ENCODE measurements around the gene GXYLT1.
"Not testable (repeated sequence)": the region's sequence is repeated elsewhere in the genome, so short reads cannot be mapped to it uniquely, and the experiment has no call there.

GXYLT1 gene

DNA sequence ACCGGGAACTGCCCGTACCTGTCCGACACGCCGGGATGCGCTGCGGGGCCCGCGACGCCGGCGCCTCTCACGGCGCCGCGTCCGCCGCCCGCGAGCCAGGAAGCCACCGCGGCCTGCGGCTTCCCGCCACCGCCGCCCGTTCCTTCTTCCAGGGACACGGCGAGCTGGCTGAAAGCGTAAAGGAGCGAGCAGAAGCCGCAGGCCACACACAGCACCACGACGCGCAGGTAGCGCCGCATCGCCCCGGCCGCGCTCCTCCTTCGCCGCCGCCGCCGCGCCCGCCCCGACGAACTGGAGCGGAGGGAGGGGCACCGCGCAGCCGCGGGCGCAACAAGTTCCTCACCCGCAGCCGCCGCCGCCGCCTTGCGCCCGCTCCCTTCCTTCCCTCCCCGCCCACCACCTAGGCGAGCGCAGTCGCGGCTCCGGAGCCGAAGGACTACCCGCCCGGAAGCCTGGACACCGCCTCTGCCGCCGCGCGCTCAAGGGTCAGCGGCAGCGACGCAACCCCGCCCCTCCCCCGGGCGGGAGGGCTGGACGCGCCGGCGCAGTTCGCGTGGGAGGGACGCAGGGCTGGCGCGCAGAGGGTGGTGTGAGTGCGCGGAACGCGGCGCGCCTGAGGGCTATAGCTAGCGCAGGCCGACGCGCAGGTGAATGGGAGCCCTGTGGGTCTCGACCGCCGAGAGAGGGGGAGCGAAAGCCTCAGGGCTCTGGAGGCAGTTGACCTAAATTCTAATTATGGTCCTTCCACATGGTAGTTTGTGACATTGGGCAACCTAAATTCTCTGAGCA lies at the start of gene GXYLT1:
TSS of gene GXYLT1 (minus strand) at position 467 of the 789 bp plus-strand sequence. CDS start at position 239, 228 bp downstream.
- DNase-seq = peak; percentile 93

GRCh38 chr12:42192686-42193085 lies 48.0 kb upstream of the GXYLT1 start:
- DNase-seq = peak; percentile 25

- no peak for DNase-seq
These were observed 47.6 kb upstream of the GXYLT1 start for GRCh38 chr12:42192258-42192657.

DNA sequence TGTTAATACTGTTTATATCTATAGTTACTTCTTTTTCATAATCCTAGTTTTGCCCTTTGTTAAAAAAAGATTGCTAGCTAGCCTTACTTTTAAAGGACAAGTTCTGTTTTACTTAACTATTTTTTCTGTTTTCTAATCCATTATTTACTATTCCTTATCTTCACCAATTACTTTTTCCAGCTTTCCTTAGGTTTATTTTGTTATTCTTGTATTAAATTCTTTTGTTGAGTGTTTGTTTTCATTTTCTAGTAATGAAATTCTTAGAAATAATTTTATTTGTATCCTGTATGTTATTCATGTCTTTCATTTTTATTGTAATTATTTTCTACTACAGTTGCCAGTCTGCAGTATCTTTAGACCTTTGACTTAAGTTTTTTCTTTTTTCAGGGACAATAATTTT lies 45.7 kb upstream of the GXYLT1 start:
- DNase-seq = no peak

DNA sequence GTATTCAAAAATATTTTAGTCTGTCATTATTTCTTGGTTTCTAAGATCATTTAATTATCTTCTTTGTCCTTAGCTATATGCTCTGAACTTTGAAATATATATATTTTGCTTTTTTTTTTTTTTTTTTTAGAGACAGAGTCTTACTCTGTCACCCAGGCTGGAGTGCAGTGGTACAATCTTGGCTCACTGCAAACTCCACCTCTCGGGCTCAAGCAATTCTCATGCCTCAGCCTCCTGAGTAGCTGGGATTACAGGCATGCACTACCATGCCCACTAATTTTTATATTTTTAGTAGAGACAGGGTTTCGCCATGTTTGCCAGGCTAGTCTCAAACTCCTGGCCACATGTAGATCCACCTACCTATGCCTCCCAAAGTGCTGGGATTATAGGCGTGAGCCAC lies 43.6 kb upstream of the GXYLT1 start:
- DNase-seq = not testable (repeated sequence)

GRCh38 chr12:42187799-42188198 lies 43.1 kb upstream of the GXYLT1 start:
- DNase-seq = no peak

- DNase-seq = no peak
These were observed 42.1 kb upstream of the GXYLT1 start for GRCh38 chr12:42186793-42187192.

- no peak for DNase-seq
These were observed 37.7 kb upstream of the GXYLT1 start for GRCh38 chr12:42182394-42182793.

GRCh38 chr12:42180990-42181596 lies 36.4 kb upstream of the GXYLT1 start:
- peak; percentile 77 for DNase-seq

GRCh38 chr12:42178101-42178500 lies 33.4 kb upstream of the GXYLT1 start:
- DNase-seq = no peak

GRCh38 chr12:42174978-42175377 lies 30.3 kb upstream of the GXYLT1 start:
- no peak for DNase-seq

- DNase-seq = no peak
These were observed 29.4 kb upstream of the GXYLT1 start for GRCh38 chr12:42173961-42174521.

DNA sequence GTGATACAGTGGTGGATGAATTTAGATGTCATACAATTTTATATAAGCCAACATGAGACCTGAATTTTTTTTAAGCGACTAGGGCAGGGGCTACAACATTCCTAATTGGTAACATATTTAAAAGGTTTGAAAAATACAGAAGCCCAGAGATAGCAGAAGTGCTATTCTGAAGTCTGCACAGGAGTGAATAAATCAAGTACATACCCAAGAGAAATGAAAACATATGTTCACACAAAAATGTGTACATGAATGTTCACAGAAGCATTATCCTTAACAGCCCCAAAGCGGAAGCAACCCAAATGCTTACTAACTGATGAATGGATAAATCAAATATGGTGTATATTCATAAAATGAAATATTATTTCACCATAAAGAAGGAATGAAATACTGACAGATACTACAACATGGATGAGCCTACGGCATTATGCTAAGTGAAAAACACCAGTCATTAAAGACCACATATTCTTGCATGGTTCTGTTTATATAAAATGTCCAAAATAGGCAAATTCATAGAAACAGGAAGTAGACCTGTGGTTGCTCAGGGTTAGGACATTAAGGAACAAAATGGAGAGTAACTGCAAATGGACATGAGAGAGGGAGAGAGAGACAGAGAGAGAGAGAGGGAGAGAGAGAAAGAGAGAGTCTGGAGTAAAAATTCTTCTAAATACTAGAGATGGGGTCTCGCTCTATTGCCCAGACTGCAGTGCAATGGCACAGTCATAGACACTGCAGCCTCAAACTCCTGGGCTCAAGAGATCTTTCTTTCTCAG lies 28.0 kb upstream of the GXYLT1 start:
- DNase-seq = peak; percentile 57

GRCh38 chr12:42167711-42168110 lies 23.0 kb upstream of the GXYLT1 start:
- DNase-seq = no peak

GRCh38 chr12:42166501-42166900 lies 21.8 kb upstream of the GXYLT1 start:
- DNase-seq = no peak

- DNase-seq = no peak
These were observed 19.2 kb upstream of the GXYLT1 start for GRCh38 chr12:42163913-42164312.

DNA sequence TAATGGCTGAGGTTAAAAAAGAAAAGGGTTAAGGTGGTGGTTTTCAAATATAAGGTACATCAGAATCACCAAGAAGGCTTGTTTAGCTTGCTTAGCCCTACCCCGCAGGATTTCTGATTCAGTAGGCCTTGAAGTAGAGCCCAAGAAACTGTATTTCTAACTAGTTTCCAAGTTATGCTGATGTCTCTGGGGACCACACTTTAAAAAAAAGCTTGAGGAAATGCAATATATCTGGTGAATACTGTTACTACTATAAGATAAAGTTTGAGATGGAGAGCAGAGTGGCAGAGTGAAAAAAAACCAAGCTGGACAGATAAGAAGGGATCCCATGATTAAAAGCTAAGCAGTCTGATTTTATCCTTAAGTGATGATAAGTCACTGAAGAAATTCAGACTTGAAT lies 18.3 kb upstream of the GXYLT1 start:
- no peak for DNase-seq

DNA sequence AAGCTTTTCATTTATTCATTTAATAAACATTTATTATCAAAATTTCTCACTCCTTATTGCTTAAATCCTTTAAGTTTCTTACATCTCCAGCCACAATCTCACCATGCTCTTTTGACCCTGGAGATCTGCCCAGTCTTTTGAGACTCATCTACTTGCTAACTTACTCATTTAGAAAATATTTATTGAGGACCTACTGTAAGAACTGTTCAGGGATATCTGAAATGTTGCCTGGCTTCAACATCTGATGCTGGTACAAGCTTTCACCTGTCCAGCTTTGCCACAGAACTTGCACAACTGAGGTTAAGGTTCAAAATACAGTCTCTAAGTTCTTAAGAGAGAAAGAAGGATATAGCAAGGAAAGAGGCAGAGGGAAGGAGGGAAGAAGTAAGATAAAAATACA lies 17.5 kb upstream of the GXYLT1 start:
- DNase-seq = no peak

- DNase-seq = peak; percentile 12
These were observed 16.9 kb upstream of the GXYLT1 start for GRCh38 chr12:42161529-42161928.

DNA sequence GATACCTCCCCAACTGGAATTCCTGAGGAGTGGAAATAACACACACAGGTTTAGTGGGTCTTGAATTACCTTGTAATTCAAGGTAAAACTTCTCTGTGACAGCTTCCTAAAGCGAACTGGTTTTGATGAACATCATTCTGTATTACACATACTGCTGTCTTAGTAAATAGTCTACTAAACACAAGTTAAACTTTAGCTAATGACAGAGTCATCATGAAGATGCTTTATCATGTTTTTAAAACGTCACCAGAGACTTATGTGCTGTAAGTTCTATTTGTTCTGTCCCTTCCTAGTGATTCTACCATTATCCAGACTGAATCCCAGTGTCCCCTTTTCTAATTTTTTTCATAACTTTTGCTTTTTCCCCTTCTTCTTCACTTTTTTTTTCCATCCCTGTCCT lies 11.6 kb upstream of the GXYLT1 start:
- no peak for DNase-seq

- peak; percentile 51 for DNase-seq
These were observed 1.0 kb upstream of the GXYLT1 start for GRCh38 chr12:42145552-42146215.

DNA sequence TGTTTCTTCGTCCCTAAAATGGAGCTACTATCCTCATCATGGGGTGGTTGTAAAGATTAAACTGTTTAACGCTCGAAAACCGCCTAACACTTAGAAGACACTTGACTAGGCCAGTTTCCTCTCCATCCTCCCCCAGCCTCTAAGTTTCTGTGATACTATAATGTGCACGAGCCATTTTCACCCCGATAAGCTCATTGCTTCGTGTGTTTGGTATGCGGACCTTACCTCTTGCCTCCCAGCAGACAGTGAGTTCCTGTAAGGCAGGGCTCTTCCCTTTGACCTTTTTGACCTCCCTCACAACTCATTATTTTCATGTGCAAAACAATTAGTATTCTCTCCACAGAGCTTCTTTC lies 499 bp upstream of the GXYLT1 start:
- no peak for DNase-seq

DNA sequence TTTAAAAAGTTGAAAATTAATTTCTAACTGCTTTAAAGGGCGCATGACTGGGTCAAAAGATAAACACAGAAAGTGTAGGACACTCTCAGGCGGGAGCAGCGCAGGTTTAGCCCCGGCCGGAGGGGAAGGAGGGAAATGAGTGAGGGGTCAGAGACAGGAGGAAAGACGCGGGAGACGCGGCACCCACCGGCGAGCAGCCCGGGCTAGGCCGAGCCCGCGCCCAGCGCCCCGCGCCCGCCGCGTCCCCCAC lies 591 bp downstream of the GXYLT1 start:
- DNase-seq = peak; percentile 55

All from OCI-M1 (cell line).